CD14-positive monocyte (primary cell): Measurements from ENCODE around the gene HECW1. TPM values are rescaled to one million over a fixed set of nuclear protein-coding genes. Genes with fewer than 3 reads are reported as not detected.

Experiments used
- DNase-seq, 3 donors: peaks; one replicate each; pipeline ENCODE4 v3.0.0-alpha.2; 2011 to 2022
- H2AFZ ChIP-seq: 2 replicates; pipeline ENCODE4 v1.6.0; 2012; ENCODE audit warnings: mild to moderate bottlenecking, low read depth, low read length, inconsistent platforms; ENCODE audit not compliant: insufficient read depth, poor library complexity, severe bottlenecking
- H3K27ac ChIP-seq, 2 donors: 1 replicate in 1 of 2; 2 replicates in 1 of 2; pipeline ENCODE4 v1.5.1; 2012 to 2013; ENCODE audit warnings: low read length in 2 of 2, control low read depth in 1 of 2, inconsistent platforms in 1 of 2, low read depth in 1 of 2, mild to moderate bottlenecking in 1 of 2
- H3K27me3 ChIP-seq, 2 donors: one replicate each; pipeline versions ENCODE4 v1.6.0 to v1.6.1; 2011 to 2013; ENCODE audit warnings: low read length in 2 of 2; ENCODE audit not compliant: control insufficient read depth in 2 of 2, insufficient read depth in 2 of 2
- H3K36me3 ChIP-seq, 2 donors: replicated peaks in 1 of 2; 1 replicate in 1 of 2; 2 replicates in 1 of 2; pipeline versions ENCODE4 v1.5.1 to v1.6.1; 2012 to 2013; ENCODE audit warnings: low read length in 2 of 2, control low read depth in 1 of 2, inconsistent platforms in 1 of 2, mild to moderate bottlenecking in 1 of 2; ENCODE audit not compliant: insufficient read depth in 2 of 2, control insufficient read depth in 1 of 2
- H3K4me1 ChIP-seq, 2 donors: 1 replicate in 1 of 2; 2 replicates in 1 of 2; pipeline versions ENCODE4 v1.5.1 to v1.6.1; 2012 to 2013; ENCODE audit warnings: low read length in 2 of 2, control low read depth in 1 of 2, inconsistent platforms in 1 of 2, mild to moderate bottlenecking in 1 of 2, moderate library complexity in 1 of 2; ENCODE audit not compliant: insufficient read depth in 2 of 2, control insufficient read depth in 1 of 2
- H3K4me2 ChIP-seq: replicated peaks from 2 replicates; pipeline ENCODE3; 2012; ENCODE audit warnings: low read length, moderate library complexity, mild to moderate bottlenecking; ENCODE audit not compliant: poor library complexity, severe bottlenecking; ENCODE audit errors: extremely low read depth
- H3K4me3 ChIP-seq, 3 experiments: fragments of 200-600 bp in 1 of 3; sonication (generic) in 1 of 3; replicated peaks in 1 of 3; 1 replicate in 2 of 3; 2 replicates in 1 of 3; pipeline ENCODE4 v1.5.1; 2011 to 2013; ENCODE audit warnings: low read length in 3 of 3, mild to moderate bottlenecking in 3 of 3, control low read depth in 2 of 3, low read depth in 2 of 3, inconsistent platforms in 1 of 3, moderate library complexity in 1 of 3
- H3K79me2 ChIP-seq: 2 replicates; pipeline ENCODE4 v1.6.0; 2012; ENCODE audit warnings: mild to moderate bottlenecking, control low read depth, inconsistent platforms, low read length, moderate library complexity; ENCODE audit not compliant: insufficient read depth
- H3K9ac ChIP-seq: 2 replicates; pipeline ENCODE4 v1.6.0; 2017; ENCODE audit warnings: low read length, mild to moderate bottlenecking; ENCODE audit not compliant: insufficient read depth, poor library complexity, severe bottlenecking
- H3K9me3 ChIP-seq, 2 donors: replicated peaks in 1 of 2; 1 replicate in 1 of 2; 2 replicates in 1 of 2; pipeline versions ENCODE4 v1.5.1 to v1.6.1; 2012 to 2013; ENCODE audit warnings: low read length in 2 of 2, control low read depth in 1 of 2; ENCODE audit not compliant: control insufficient read depth in 1 of 2, insufficient read depth in 1 of 2
- H4K20me1 ChIP-seq: 2 replicates; pipeline ENCODE4 v1.6.0; 2012; ENCODE audit warnings: mild to moderate bottlenecking, low read length, control low read depth, moderate library complexity; ENCODE audit not compliant: insufficient read depth
- H3K27ac Mint-ChIP-seq, 7 donors: one replicate each; pipeline ENCODE4 v1.8.0; 2020; ENCODE audit warnings: mild to moderate bottlenecking in 7 of 7, mixed read lengths in 7 of 7, moderate library complexity in 6 of 7, inconsistent platforms in 2 of 7
- H3K27me3 Mint-ChIP-seq, 3 donors: one replicate each; pipeline ENCODE4 v1.8.0; 2021 to 2022; ENCODE audit warnings: low read depth in 3 of 3, mild to moderate bottlenecking in 3 of 3, mixed read lengths in 3 of 3, moderate library complexity in 3 of 3, inconsistent platforms in 1 of 3
- H3K36me3 Mint-ChIP-seq, 2 donors: one replicate each; pipeline ENCODE4 v1.8.0; 2020; ENCODE audit warnings: mixed read lengths in 2 of 2, inconsistent platforms in 1 of 2, mild to moderate bottlenecking in 1 of 2
- H3K4me1 Mint-ChIP-seq: one replicate; pipeline ENCODE4 v1.8.0; 2020; ENCODE audit warnings: mild to moderate bottlenecking, mixed read lengths
- H3K4me3 Mint-ChIP-seq, 2 donors: one replicate each; pipeline ENCODE4 v1.8.0; 2020; ENCODE audit warnings: mild to moderate bottlenecking in 2 of 2, mixed read lengths in 2 of 2, moderate library complexity in 1 of 2
- H3K9me3 Mint-ChIP-seq, 7 donors: one replicate each; pipeline ENCODE4 v1.8.0; 2020 to 2022; ENCODE audit warnings: mixed read lengths in 7 of 7, mild to moderate bottlenecking in 6 of 7, moderate library complexity in 6 of 7, inconsistent platforms in 2 of 7
- CTCF ChIP-seq: fragments of 200-600 bp; IDR thresholded peaks from one replicate; pipeline ENCODE4 v1.8.0; 2022; ENCODE audit warnings: antibody characterized with exemption, mild to moderate bottlenecking
- WGBS: methylation state at CpG from one replicate; pipeline ENCODE4 v1.1.5; 2013; ENCODE audit warnings: missing lambda C conversion rate; ENCODE audit not compliant: insufficient coverage; 5-methylcytosine and 5-hydroxymethylcytosine counted together
- intact Hi-C, 2 donors: fragments of 100-400 bp; cut with micrococcal nuclease; formaldehyde crosslinking; loops; one replicate each; pipeline versions ENCODE4 v1.15.0 to v1.15.1; 2023
- polyA plus RNA-seq, 3 donors: library from polyadenylated mRNA; depleted of rRNA in 1 of 3; unstranded in 2 of 3; stranded (reverse) in 1 of 3; fragments of 300-500 nt in 2 of 3; fragments of >200 nt in 1 of 3; fragmentation: Illumina TruSeq in 2 of 3; gene quantifications; 1 replicate in 2 of 3; 2 replicates in 1 of 3; pipeline ENCODE4 v1.2.3, GENCODE V29; 2012 to 2021

Gene HECW1
- polyA plus RNA-seq, 3 donors, result not detected

- Histone ChIP-seq H3K27me3 (no peaks in the 10 kb centered on the region), H3K9ac (no peak overlapping the region), H2AFZ (no peak overlapping the region), H3K36me3 (no peaks in the 10 kb centered on the region), H3K4me1 (no peaks in the 10 kb centered on the region), H3K27ac (no peak overlapping the region), H4K20me1 (no peaks in the 10 kb centered on the region), H3K79me2 (no peaks in the 10 kb centered on the region), H3K9me3 (no peaks in the 10 kb centered on the region), H3K4me3 (no peak overlapping the region), H3K4me2 (no peak overlapping the region)
- no peak for TF ChIP-seq CTCF
- WGBS, result no CpG with 5 or more reads among the region's 2 CpGs
- Mint-ChIP-seq H3K4me1 (no peaks in the 10 kb centered on the region), H3K4me3 (no peak overlapping the region), H3K9me3 (peaks cover 0 to 2% (median 0%) of the 10 kb centered on the region in 7 donors), H3K27ac (no peak overlapping the region), H3K36me3 (no peaks in the 10 kb centered on the region), H3K27me3 (peaks cover 1 to 3% (median 2%) of the 10 kb centered on the region in 3 donors)
- intact Hi-C loops, result no loop called here
- DNase-seq, result no peak
Observed at GRCh38 chr7:43201912-43202311, 89.5 kb downstream of the HECW1 start.

- Histone ChIP-seq H3K4me1 (no peaks in the 10 kb centered on the region), H3K27ac (no peak overlapping the region), H3K27me3 (no peaks in the 10 kb centered on the region), H3K4me2 (no peak overlapping the region), H3K36me3 (no peaks in the 10 kb centered on the region), H3K4me3 (no peak overlapping the region), H3K9ac (no peak overlapping the region), H3K9me3 (no peaks in the 10 kb centered on the region), H4K20me1 (no peaks in the 10 kb centered on the region), H3K79me2 (no peaks in the 10 kb centered on the region), H2AFZ (no peak overlapping the region)
- no peak for DNase-seq
- intact Hi-C loops, result no loop called here
- WGBS, result no CpG with 5 or more reads among the region's 1 CpG
- H3K4me1 Mint-ChIP-seq, result no peaks in the 10 kb centered on the region
- H3K36me3 Mint-ChIP-seq, result no peaks in the 10 kb centered on the region
- H3K9me3 Mint-ChIP-seq, result peaks cover 0 to 2% (median 0%) of the 10 kb centered on the region in 7 donors
- no peak overlapping the region for H3K4me3 Mint-ChIP-seq
- H3K27me3 Mint-ChIP-seq, result peaks cover 2 to 5% (median 5%) of the 10 kb centered on the region in 3 donors
- no peak for TF ChIP-seq CTCF
- no peak overlapping the region for H3K27ac Mint-ChIP-seq
Observed at GRCh38 chr7:43204081-43204480, 91.6 kb downstream of the HECW1 start.
